BLaER1 treated with 17β-estradiol and CSF1 and Interleukin-3, amounts not matched to agents 10 nM and 100 nM (cell line): ENCODE measurements around the gene FAM193A.
A peak's percentile ranks its signal among the peaks of the same experiment; 100 is the strongest.

Source experiments
- H3K27ac ChIP-seq, 11 experiments: shearing (Covaris generic); formaldehyde crosslinking; 2 replicates each; pipeline ENCODE4 v1.8.1; 2022
- H3K27me3 ChIP-seq, 11 experiments: shearing (Covaris generic); formaldehyde crosslinking; 2 replicates each; pipeline ENCODE4 v1.8.1; 2022
- H3K36me3 ChIP-seq, 11 experiments: shearing (Covaris generic); formaldehyde crosslinking; 2 replicates each; pipeline ENCODE4 v1.8.1; 2022
- H3K4me1 ChIP-seq, 10 experiments: shearing (Covaris generic); formaldehyde crosslinking; 2 replicates each; pipeline ENCODE4 v1.8.1; 2022
- H3K4me2 ChIP-seq, 11 experiments: shearing (Covaris generic); formaldehyde crosslinking; 2 replicates each; pipeline ENCODE4 v1.8.1; 2022
- H3K4me3 ChIP-seq, 10 experiments: shearing (Covaris generic); formaldehyde crosslinking; 2 replicates each; pipeline ENCODE4 v1.8.1; 2022
- H3K9ac ChIP-seq, 11 experiments: shearing (Covaris generic); formaldehyde crosslinking; 2 replicates each; pipeline ENCODE4 v1.8.1; 2022
- H3K9me3 ChIP-seq, 11 experiments: shearing (Covaris generic); formaldehyde crosslinking; replicated peaks in 1 of 11; 2 replicates each; pipeline ENCODE4 v1.8.1; 2022
- H4K20me1 ChIP-seq, 11 experiments: shearing (Covaris generic); formaldehyde crosslinking; 2 replicates each; pipeline ENCODE4 v1.8.1; 2022
- Cebpa-rat ChIP-seq, 11 experiments: shearing (Covaris generic); IDR thresholded peaks; 2 replicates each; pipeline ENCODE4 v1.8.1; 2022

Gene FAM193A

DNA sequence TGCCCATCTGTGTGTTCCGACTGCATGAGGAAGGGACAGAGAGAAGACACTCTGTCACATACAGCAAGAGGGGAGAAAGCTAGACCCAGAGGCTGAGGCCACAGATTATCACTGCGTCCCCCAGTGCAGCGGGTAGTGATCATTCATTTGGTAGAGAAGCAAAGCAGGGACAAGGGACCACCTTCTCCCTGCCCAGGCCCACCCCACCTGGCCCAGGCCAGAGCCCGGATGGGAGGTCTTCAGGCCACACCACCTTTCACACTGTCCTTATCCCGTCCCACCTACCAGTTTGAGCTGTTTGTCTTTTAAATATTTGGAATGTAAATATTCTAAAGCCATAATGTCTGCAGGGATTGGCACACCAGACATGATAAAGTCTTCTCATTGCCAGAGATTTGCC, 209.1 kb downstream of the FAM193A start:
- Histone ChIP-seq H3K27ac (peak overlapping the region; percentile 34 to 81 (median 66); a peak in 20 of 22 replicates), H3K4me1 (peaks cover 75 to 91% (median 85%) of the 10 kb centered on the region in 10 experiments), H3K9me3 (no peaks in the 10 kb centered on the region), H3K4me3 (peak overlapping the region in 2 of 10 experiments; percentile 17 to 24; a peak in 2 of 20 replicates), H3K27me3 (no peaks in the 10 kb centered on the region), H3K9ac (peak overlapping the region; percentile 31 to 70 (median 61); a peak in 20 of 22 replicates), H3K36me3 (peaks cover 62 to 83% (median 71%) of the 10 kb centered on the region in 11 experiments), H4K20me1 (peaks cover 75 to 99% (median 96%) of the 10 kb centered on the region in 11 experiments; a peak in 21 of 22 replicates), H3K4me2 (peak overlapping the region; percentile 83 to 95 (median 90))
- TF ChIP-seq Cebpa-rat (IDR thresholded peaks at IDR 0.05): no peak

- peaks cover 59 to 82% (median 74%) of the 10 kb centered on the region in 11 experiments for H3K36me3 ChIP-seq
- H3K9ac ChIP-seq: peak overlapping the region; percentile 44 to 72 (median 64); a peak in 21 of 22 replicates
- H4K20me1 ChIP-seq: peaks cover 80 to 100% (median 98%) of the 10 kb centered on the region in 11 experiments; a peak in 21 of 22 replicates
- peak overlapping the region; percentile 5 to 57 (median 30); a peak in 16 of 20 replicates for H3K4me3 ChIP-seq
- peak overlapping the region; percentile 44 to 81 (median 72); a peak in 21 of 22 replicates for H3K27ac ChIP-seq
- peaks cover 73 to 97% (median 87%) of the 10 kb centered on the region in 10 experiments for H3K4me1 ChIP-seq
- H3K27me3 ChIP-seq: no peaks in the 10 kb centered on the region
- H3K9me3 ChIP-seq: no peaks in the 10 kb centered on the region
- no peak for TF ChIP-seq Cebpa-rat (IDR thresholded peaks at IDR 0.05)
- H3K4me2 ChIP-seq: peak overlapping the region; percentile 83 to 95 (median 90)
Measured at GRCh38 chr4:2745981-2746806, 209.7 kb downstream of the FAM193A start.

DNA sequence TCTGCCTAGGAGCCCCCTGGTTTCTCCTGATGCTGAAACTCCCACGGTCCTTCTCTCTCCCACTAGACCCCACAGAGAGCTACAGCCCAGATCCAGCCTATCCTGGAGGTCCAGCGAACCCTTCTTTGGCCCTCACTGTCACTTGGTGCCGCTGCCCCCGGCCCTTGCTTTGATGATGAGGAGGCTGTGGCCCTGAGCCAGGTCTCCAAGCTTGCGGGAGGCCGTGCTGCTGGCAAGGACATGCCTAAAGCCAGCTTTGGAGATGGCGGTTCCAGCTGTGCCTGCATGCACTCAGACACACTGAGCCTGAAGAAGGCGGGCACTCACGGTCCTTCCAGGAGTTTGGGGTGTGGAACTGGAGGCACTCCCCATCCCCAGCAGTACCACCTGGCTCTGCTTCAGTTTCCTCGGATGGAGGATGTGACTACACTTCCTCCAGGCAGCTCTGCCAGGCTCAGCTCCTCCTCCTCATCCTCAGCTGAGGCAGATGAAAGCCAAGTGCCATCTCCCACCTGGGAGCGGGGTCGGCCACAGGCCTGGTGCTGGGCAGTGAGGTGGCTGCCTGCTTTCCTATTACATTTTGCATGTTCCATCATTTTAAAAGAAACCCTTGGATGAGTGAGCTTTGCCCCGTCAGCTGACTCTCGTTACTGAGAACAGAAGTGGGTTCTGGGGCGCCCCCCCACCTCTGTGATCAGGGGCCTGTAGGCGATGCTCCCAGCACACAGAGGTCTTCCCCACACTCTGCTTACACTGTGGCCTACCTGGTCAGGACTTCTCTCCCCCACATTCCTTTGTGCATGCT, 210.6 kb downstream of the FAM193A start:
- H4K20me1 ChIP-seq: peaks cover 84 to 100% (median 98%) of the 10 kb centered on the region in 11 experiments; a peak in 21 of 22 replicates
- no peaks in the 10 kb centered on the region for H3K27me3 ChIP-seq
- no peak for TF ChIP-seq Cebpa-rat (IDR thresholded peaks at IDR 0.05)
- H3K4me1 ChIP-seq: peaks cover 65 to 97% (median 83%) of the 10 kb centered on the region in 10 experiments
- H3K4me2 ChIP-seq: peak overlapping the region; percentile 83 to 95 (median 90)
- peak overlapping the region; percentile 44 to 72 (median 64); a peak in 20 of 22 replicates for H3K9ac ChIP-seq
- peaks cover 53 to 80% (median 68%) of the 10 kb centered on the region in 11 experiments for H3K36me3 ChIP-seq
- H3K4me3 ChIP-seq: peak overlapping the region; percentile 5 to 57 (median 30); a peak in 15 of 20 replicates
- peak overlapping the region; percentile 44 to 79 (median 66); a peak in 20 of 22 replicates for H3K27ac ChIP-seq
- H3K9me3 ChIP-seq: no peaks in the 10 kb centered on the region

DNA sequence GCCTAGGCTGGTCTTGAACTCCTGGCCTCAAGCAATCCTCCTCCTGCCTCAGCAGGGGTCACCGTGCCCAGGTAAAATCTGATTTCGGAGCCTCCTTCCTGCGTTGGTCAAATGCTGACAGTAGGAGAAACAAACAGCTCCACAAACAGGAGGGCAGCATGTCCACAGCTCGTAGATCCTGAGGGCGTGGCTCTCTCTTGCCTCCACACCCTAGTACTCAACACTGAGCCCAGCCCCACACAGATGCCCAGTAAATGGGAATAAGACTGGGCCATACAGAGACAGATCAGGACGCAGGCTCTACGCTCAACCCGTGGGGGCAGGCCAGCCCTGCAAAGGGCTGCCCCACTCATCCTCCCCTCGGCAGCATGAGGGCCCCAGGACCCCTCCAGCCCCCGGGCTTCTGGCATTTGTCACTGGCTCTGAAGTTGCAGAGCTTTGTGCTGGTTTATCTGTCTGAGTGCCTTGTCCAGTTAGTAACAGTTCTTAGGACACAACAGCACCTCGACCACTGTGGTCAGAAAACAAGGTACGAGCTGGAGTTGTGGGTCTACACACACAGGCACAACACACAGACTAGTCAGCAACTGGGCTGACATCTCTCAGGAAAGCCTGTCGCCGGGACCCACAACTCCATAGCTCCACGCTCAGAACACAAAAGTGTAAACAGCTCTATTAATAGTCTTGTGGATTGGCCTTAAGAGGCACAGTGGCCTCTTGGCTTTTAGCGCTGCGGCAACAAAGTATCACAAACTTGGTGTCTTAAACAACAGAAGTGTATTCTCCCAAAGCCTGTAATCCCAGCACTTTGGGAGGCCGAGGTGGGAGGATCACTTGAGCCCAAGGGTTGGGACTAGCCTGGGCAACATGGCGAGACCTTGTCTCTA, 214.5 kb downstream of the FAM193A start:
- H3K9ac ChIP-seq: no peak overlapping the region; a peak in 1 of 22 replicates
- H3K4me3 ChIP-seq: no peak overlapping the region
- no peak overlapping the region for H3K27ac ChIP-seq
- H3K4me1 ChIP-seq: peaks cover 61 to 84% (median 71%) of the 10 kb centered on the region in 10 experiments
- H3K4me2 ChIP-seq: peak overlapping the region in 1 of 11 experiments; percentile 46; a peak in 2 of 22 replicates
- peaks cover 23 to 58% (median 46%) of the 10 kb centered on the region in 11 experiments; a peak in 21 of 22 replicates for H3K36me3 ChIP-seq
- H4K20me1 ChIP-seq: peaks cover 65 to 99% (median 87%) of the 10 kb centered on the region in 11 experiments; a peak in 21 of 22 replicates
- TF ChIP-seq Cebpa-rat (IDR thresholded peaks at IDR 0.05): no peak
- no peaks in the 10 kb centered on the region for H3K9me3 ChIP-seq
- no peaks in the 10 kb centered on the region for H3K27me3 ChIP-seq

DNA sequence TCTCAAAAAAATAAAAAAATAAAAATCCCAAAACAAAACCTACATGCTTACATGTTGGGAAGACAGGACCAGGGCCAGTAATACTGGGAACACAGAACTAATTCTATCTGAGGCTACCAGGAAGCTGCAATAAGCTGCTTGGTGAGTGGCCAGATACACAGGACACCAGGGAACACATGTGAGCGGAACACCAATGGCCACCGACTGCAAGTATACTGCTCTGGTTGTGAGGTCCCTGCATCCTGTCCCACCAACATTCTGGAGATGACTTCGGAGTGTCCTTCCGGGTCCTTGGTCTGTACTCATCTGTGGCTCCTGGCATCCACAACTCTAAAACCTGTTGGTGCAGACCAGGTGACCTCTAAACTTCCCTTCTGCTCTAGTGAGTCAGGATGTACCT, 217.0 kb downstream of the FAM193A start:
- H3K9ac ChIP-seq: no peak overlapping the region
- no peak overlapping the region for H3K4me3 ChIP-seq
- H3K27ac ChIP-seq: no peak overlapping the region
- peaks cover 41 to 74% (median 56%) of the 10 kb centered on the region in 10 experiments for H3K4me1 ChIP-seq
- H3K27me3 ChIP-seq: no peaks in the 10 kb centered on the region
- H3K9me3 ChIP-seq: no peaks in the 10 kb centered on the region
- peak overlapping the region in 4 of 11 experiments; percentile 87 to 97 (median 93); a peak in 6 of 22 replicates for H3K4me2 ChIP-seq
- H3K36me3 ChIP-seq: peaks cover 10 to 45% (median 33%) of the 10 kb centered on the region in 11 experiments; a peak in 19 of 22 replicates
- no peak for TF ChIP-seq Cebpa-rat (IDR thresholded peaks at IDR 0.05)
- H4K20me1 ChIP-seq: peaks cover 42 to 74% (median 64%) of the 10 kb centered on the region in 11 experiments; a peak in 21 of 22 replicates

- Histone ChIP-seq H3K9ac (peak overlapping the region; percentile 86 to 95 (median 91)), H3K4me1 (peaks cover 27 to 57% (median 43%) of the 10 kb centered on the region in 10 experiments), H3K27me3 (no peaks in the 10 kb centered on the region), H3K4me2 (peak overlapping the region; percentile 79 to 97 (median 91)), H3K36me3 (peaks cover 10 to 36% (median 24%) of the 10 kb centered on the region in 11 experiments; a peak in 19 of 22 replicates), H3K4me3 (peak overlapping the region; percentile 79 to 96 (median 88)), H3K9me3 (no peaks in the 10 kb centered on the region), H3K27ac (peak overlapping the region; percentile 82 to 90 (median 88)), H4K20me1 (peaks cover 25 to 57% (median 48%) of the 10 kb centered on the region in 11 experiments; a peak in 20 of 22 replicates)
- no peak for TF ChIP-seq Cebpa-rat (IDR thresholded peaks at IDR 0.05)
Measured at GRCh38 chr4:2754848-2755819, 218.7 kb downstream of the FAM193A start.
